IMR-90 (cell line): Measurements from ENCODE around the gene CCSER1. TPM values are rescaled to one million over a fixed set of nuclear protein-coding genes. Genes with fewer than 3 reads are reported as not detected.

ENCODE experiments used
- ATAC-seq: fragments of 200-7000 bp; cut with Tn5 transposase; 2 replicates; pipeline ENCODE4 v1.9.1; 2020; ENCODE audit warnings: low read depth, mild to moderate bottlenecking, moderate library complexity
- BruUV-seq: library from RNA; stranded (reverse); fragments of 400-500 nt; replicated peaks from 2 replicates; lab custom pipeline; 2021; lab: Mats Ljungman, UMichigan
- CTCF ChIA-PET: fragments of 300-600 bp; formaldehyde crosslinking; extraction: SDS; loops from one replicate; lab custom pipeline; 2021; ENCODE audit warnings: antibody characterized with exemption; lab: Yijun Ruan, JAX
- POLR2A ChIA-PET: fragments of 300-600 bp; sonication (Branson Sonifier 250); formaldehyde crosslinking; loops from one replicate; lab custom pipeline; 2022; ENCODE audit warnings: antibody characterized with exemption; ENCODE audit not compliant: unreplicated experiment; lab: Charles Lee
- DNase-seq: peaks from one replicate; pipeline ENCODE4 v3.0.0; 2013
- H2AFZ ChIP-seq: replicated peaks from 2 replicates; pipeline ENCODE3; 2013; ENCODE audit warnings: low read length, mild to moderate bottlenecking; ENCODE audit not compliant: poor library complexity
- H2AK5ac ChIP-seq: 2 replicates; pipeline ENCODE4 v1.6.1; 2013; ENCODE audit warnings: low read depth, low read length, inconsistent platforms
- H2AK9ac ChIP-seq: replicated peaks from 2 replicates; pipeline ENCODE3; 2013; ENCODE audit warnings: mild to moderate bottlenecking, low read depth, low read length, moderate library complexity; ENCODE audit not compliant: poor library complexity
- H2BK120ac ChIP-seq: 2 replicates; pipeline ENCODE4 v1.6.1; 2013; ENCODE audit warnings: low read depth, low read length, inconsistent platforms
- H2BK15ac ChIP-seq: 3 replicates; pipeline ENCODE4 v1.6.1; 2013; ENCODE audit warnings: low read depth, low read length, inconsistent platforms
- H2BK20ac ChIP-seq: 2 replicates; pipeline ENCODE4 v1.6.1; 2013; ENCODE audit warnings: low read depth, mild to moderate bottlenecking, inconsistent platforms, low read length, moderate library complexity
- H2BK5ac ChIP-seq: 2 replicates; pipeline ENCODE4 v1.6.1; 2013; ENCODE audit warnings: mild to moderate bottlenecking, low read depth, low read length, inconsistent platforms; ENCODE audit not compliant: poor library complexity, severe bottlenecking
- H3K14ac ChIP-seq: replicated peaks from 2 replicates; pipeline ENCODE4 v1.6.1; 2013; ENCODE audit warnings: low read depth, low read length, inconsistent platforms
- H3K18ac ChIP-seq: 2 replicates; pipeline ENCODE4 v1.6.1; 2013; ENCODE audit warnings: low read depth, low read length, control low read depth
- H3K23ac ChIP-seq: 2 replicates; pipeline ENCODE4 v1.6.1; 2013; ENCODE audit warnings: low read depth, low read length, inconsistent platforms
- H3K27ac ChIP-seq: 2 replicates; pipeline ENCODE4 v1.5.1; 2013; ENCODE audit warnings: mild to moderate bottlenecking, control low read depth, low read length; ENCODE audit not compliant: insufficient read depth
- H3K27me3 ChIP-seq: 2 replicates; pipeline ENCODE4 v1.6.1; 2013; ENCODE audit warnings: low read length; ENCODE audit not compliant: control insufficient read depth, insufficient read depth
- H3K36me3 ChIP-seq: 2 replicates; pipeline ENCODE4 v1.6.1; 2013; ENCODE audit warnings: low read length, mixed read lengths; ENCODE audit not compliant: control insufficient read depth, insufficient read depth
- H3K4ac ChIP-seq: 2 replicates; pipeline ENCODE4 v1.6.1; 2013; ENCODE audit warnings: low read depth, low read length, inconsistent platforms
- H3K4me1 ChIP-seq: 2 replicates; pipeline ENCODE4 v1.6.1; 2013; ENCODE audit warnings: low read length, mixed read lengths; ENCODE audit not compliant: control insufficient read depth, insufficient read depth
- H3K4me2 ChIP-seq: 2 replicates; pipeline ENCODE4 v1.6.1; 2013; ENCODE audit warnings: low read depth, mild to moderate bottlenecking, control low read depth, low read length, moderate library complexity
- H3K4me3 ChIP-seq: 2 replicates; pipeline ENCODE4 v1.5.1; 2013; ENCODE audit warnings: low read depth, mild to moderate bottlenecking, control low read depth, low read length, moderate library complexity; ENCODE audit not compliant: insufficient read depth
- H3K56ac ChIP-seq: 2 replicates; pipeline ENCODE4 v1.6.1; 2013; ENCODE audit warnings: low read length, inconsistent platforms; ENCODE audit not compliant: insufficient read depth; ENCODE audit errors: extremely low read depth
- H3K79me1 ChIP-seq, 2 experiments: 2 replicates each; pipeline ENCODE4 v1.6.1; 2013; ENCODE audit warnings: low read length in 2 of 2, inconsistent platforms in 1 of 2, low read depth in 1 of 2
- H3K9ac ChIP-seq: 2 replicates; pipeline ENCODE4 v1.6.1; 2013; ENCODE audit warnings: low read depth, low read length, control low read depth
- H3K9me1 ChIP-seq: 2 replicates; pipeline ENCODE4 v1.6.1; 2013; ENCODE audit warnings: low read length, inconsistent platforms; ENCODE audit not compliant: insufficient read depth
- H3K9me3 ChIP-seq: 2 replicates; pipeline ENCODE4 v1.6.1; 2013; ENCODE audit warnings: low read length; ENCODE audit not compliant: control insufficient read depth, insufficient read depth
- H4K20me1 ChIP-seq: 2 replicates; pipeline ENCODE4 v1.6.1; 2013; ENCODE audit warnings: low read length, inconsistent platforms; ENCODE audit not compliant: insufficient read depth
- H4K5ac ChIP-seq: 2 replicates; pipeline ENCODE4 v1.6.1; 2013; ENCODE audit warnings: mild to moderate bottlenecking, low read depth, low read length, control low read depth
- H4K8ac ChIP-seq, 2 experiments: 2 replicates each; pipeline ENCODE4 v1.6.1; 2013; ENCODE audit warnings: low read depth in 2 of 2, low read length in 2 of 2, control low read depth in 1 of 2, inconsistent platforms in 1 of 2
- H4K91ac ChIP-seq: 2 replicates; pipeline ENCODE4 v1.6.1; 2013; ENCODE audit warnings: low read depth, low read length, inconsistent platforms; ENCODE audit not compliant: insufficient read depth
- BHLHE40 ChIP-seq: fragments of 150-350 bp; IDR thresholded peaks from 2 replicates; pipeline ENCODE4 v1.6.1; 2016; ENCODE audit warnings: mild to moderate bottlenecking, low read depth, low read length
- CEBPB ChIP-seq: IDR thresholded peaks from 2 replicates; pipeline ENCODE4 v1.6.1; 2012; ENCODE audit warnings: low read depth, low read length, improper control_type of control experiment
- CHD1 ChIP-seq: IDR thresholded peaks from 2 replicates; pipeline ENCODE4 v1.6.1; 2012; ENCODE audit warnings: low read depth, low read length, improper control_type of control experiment
- CTCF ChIP-seq: conservative IDR thresholded peaks from 2 replicates; pipeline ENCODE4 v1.5.1; 2012; ENCODE audit warnings: mild to moderate bottlenecking, low read depth, low read length, improper control_type of control experiment
- FOS ChIP-seq: fragments of 150-350 bp; IDR thresholded peaks from 2 replicates; pipeline ENCODE4 v1.6.1; 2016; ENCODE audit warnings: low read depth, low read length
- MAFK ChIP-seq: IDR thresholded peaks from 2 replicates; pipeline ENCODE4 v1.6.1; 2012; ENCODE audit warnings: low read depth, low read length, improper control_type of control experiment
- MAZ ChIP-seq: IDR thresholded peaks from 2 replicates; pipeline ENCODE4 v1.6.1; 2012; ENCODE audit warnings: low read depth, mild to moderate bottlenecking, low read length, improper control_type of control experiment, moderate library complexity, borderline replicate concordance
- MXI1 ChIP-seq: IDR thresholded peaks from 2 replicates; pipeline ENCODE4 v1.6.1; 2012; ENCODE audit warnings: low read depth, mild to moderate bottlenecking, low read length, moderate library complexity, borderline replicate concordance
- NFE2L2 ChIP-seq: fragments of 150-350 bp; IDR thresholded peaks from 2 replicates; pipeline ENCODE4 v1.6.1; 2016; ENCODE audit warnings: low read depth, mild to moderate bottlenecking, low read length
- POLR2A ChIP-seq: IDR thresholded peaks from 2 replicates; pipeline ENCODE4 v1.6.1; 2012; ENCODE audit warnings: mild to moderate bottlenecking, low read depth, low read length
- RAD21 ChIP-seq: IDR thresholded peaks from 2 replicates; pipeline ENCODE4 v1.6.1; 2012; ENCODE audit warnings: low read length, improper control_type of control experiment
- RCOR1 ChIP-seq: IDR thresholded peaks from 2 replicates; pipeline ENCODE4 v1.6.1; 2012; ENCODE audit warnings: mild to moderate bottlenecking, low read length, improper control_type of control experiment; ENCODE audit not compliant: insufficient replicate concordance
- RFX5 ChIP-seq: IDR thresholded peaks from 2 replicates; pipeline ENCODE4 v1.8.0; 2012; ENCODE audit warnings: low read depth, mild to moderate bottlenecking, low read length, moderate library complexity
- SMC3 ChIP-seq: fragments of 150-350 bp; IDR thresholded peaks from 2 replicates; pipeline ENCODE4 v1.6.1; 2016; ENCODE audit warnings: low read depth, mild to moderate bottlenecking, antibody characterized with exemption, low read length, moderate library complexity
- WGBS, 2 experiments: methylation state at CpG; one replicate each; pipeline versions ENCODE4 v1.1.5 to v1.1.7; 2013; ENCODE audit warnings: missing lambda C conversion rate in 2 of 2; ENCODE audit not compliant: insufficient read length in 1 of 2; ENCODE audit errors: extremely low coverage in 2 of 2; 5-methylcytosine and 5-hydroxymethylcytosine counted together
- dilution Hi-C: fragments of 300-500 bp; cut with HindIII; formaldehyde crosslinking; loops from one replicate; pipeline ENCODE4 v1.14.3; 2018; ENCODE audit warnings: low sequenced_read_pairs; ENCODE audit not compliant: unreplicated experiment
- in situ Hi-C: fragments of 300-500 bp; cut with MboI; formaldehyde crosslinking; loops from 3 replicates; pipeline ENCODE4 v1.14.3; 2019; ENCODE audit warnings: low sequenced_read_pairs, inconsistent platforms, mixed read lengths
- intact Hi-C: fragments of 100-400 bp; cut with micrococcal nuclease; formaldehyde crosslinking; loops from 2 replicates; pipeline ENCODE4 v1.10.0; 2022
- polyA plus RNA-seq, 3 experiments: library from polyadenylated mRNA; depleted of rRNA; stranded (reverse); fragments of >200 nt; gene quantifications; 2 replicates each; pipeline ENCODE4 v1.2.3, GENCODE V29; 2012; ENCODE audit warnings: low replicate concordance in 1 of 3
- total RNA-seq: library from RNA; depleted of rRNA; stranded (reverse); fragments of >200 nt; gene quantifications from 2 replicates; pipeline ENCODE4 v1.2.3, GENCODE V29; 2012
- TF ChIP-seq, protein P1 (sequence below): fragments of 150-350 bp; IDR thresholded peaks from 2 replicates; pipeline ENCODE4 v1.6.1; 2016; ENCODE audit warnings: low read depth, mild to moderate bottlenecking, low read length, moderate library complexity, borderline replicate concordance
- TF ChIP-seq, protein P2 (sequence below): fragments of 150-350 bp; IDR thresholded peaks from 2 replicates; pipeline ENCODE4 v1.6.1; 2017; ENCODE audit warnings: mild to moderate bottlenecking, antibody characterized with exemption, low read length, low read depth

CCSER1 gene
- total and polyA plus RNA-seq, 2 of the 4 experiments (the other 2 are of a cell fraction): not detected

DNA sequence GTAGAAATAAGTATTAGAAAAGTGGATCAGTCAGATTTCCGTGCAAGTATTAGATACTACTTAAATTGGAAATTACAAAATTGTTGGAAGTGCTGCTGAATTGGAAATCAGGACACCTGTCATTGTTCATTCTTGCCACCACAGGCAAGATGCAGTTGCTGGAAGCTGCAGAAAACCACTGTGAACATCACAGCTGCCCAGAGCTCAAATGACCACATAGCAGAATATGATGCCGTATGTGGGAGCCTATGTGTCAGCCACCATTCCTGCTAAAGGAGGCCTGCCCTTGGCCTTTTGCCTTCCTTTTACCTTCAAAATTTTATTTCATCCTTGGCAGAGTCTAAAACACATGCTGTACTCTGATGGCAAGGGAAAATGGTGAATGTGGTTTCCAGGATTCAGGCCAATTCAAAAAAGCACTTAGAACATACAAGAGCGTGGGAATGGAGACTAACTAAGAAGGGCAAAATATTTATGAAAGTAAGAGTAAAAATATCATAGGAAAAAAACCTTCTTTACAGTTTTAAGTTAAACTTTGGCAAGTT lies 1171.0 kb downstream of the CCSER1 start:
- Histone ChIP-seq H3K18ac (no peak overlapping the region), H2BK120ac (no peak overlapping the region), H3K4me1 (no peaks in the 10 kb centered on the region), H3K79me1 (no peaks in the 10 kb centered on the region), H3K4me3 (no peak overlapping the region), H3K27ac (no peak overlapping the region), H3K56ac (no peak overlapping the region), H4K5ac (no peak overlapping the region), H3K9me3 (peaks cover 4% of the 10 kb centered on the region; the same call in 1 of the 2 replicates), H2AK5ac (no peak overlapping the region), H2BK5ac (no peak overlapping the region), H2BK15ac (no peak overlapping the region), H3K9ac (no peak overlapping the region), H3K14ac (no peak overlapping the region), H3K27me3 (no peaks in the 10 kb centered on the region), H3K4ac (no peak overlapping the region), H3K4me2 (no peak overlapping the region), H4K8ac (no peak overlapping the region), H3K36me3 (no peaks in the 10 kb centered on the region), H3K9me1 (no peaks in the 10 kb centered on the region), H2BK20ac (no peak overlapping the region), H4K20me1 (no peaks in the 10 kb centered on the region), H2AFZ (no peak overlapping the region), H4K91ac (no peak overlapping the region), H2AK9ac (no peak overlapping the region), H3K23ac (no peak overlapping the region)
- ChIA-PET CTCF (no interaction called here), POLR2A (no interaction called here)
- no peak for ATAC-seq
- in situ Hi-C loops: no loop called here
- dilution Hi-C loops: no loop called here
- intact Hi-C loops: no loop called here
- no peak for DNase-seq
- no TSS peak for BruUV-seq
- TF ChIP-seq BHLHE40 (no peak), RFX5 (no peak), FOS (no peak), NFE2L2 (no peak), SMC3 (no peak), RCOR1 (no peak), MAZ (no peak), POLR2A (no peak), MXI1 (no peak), CHD1 (no peak), RAD21 (no peak), CEBPB (no peak), MAFK (no peak), CTCF (no peak)
- TF ChIP-seq, protein P1, sequence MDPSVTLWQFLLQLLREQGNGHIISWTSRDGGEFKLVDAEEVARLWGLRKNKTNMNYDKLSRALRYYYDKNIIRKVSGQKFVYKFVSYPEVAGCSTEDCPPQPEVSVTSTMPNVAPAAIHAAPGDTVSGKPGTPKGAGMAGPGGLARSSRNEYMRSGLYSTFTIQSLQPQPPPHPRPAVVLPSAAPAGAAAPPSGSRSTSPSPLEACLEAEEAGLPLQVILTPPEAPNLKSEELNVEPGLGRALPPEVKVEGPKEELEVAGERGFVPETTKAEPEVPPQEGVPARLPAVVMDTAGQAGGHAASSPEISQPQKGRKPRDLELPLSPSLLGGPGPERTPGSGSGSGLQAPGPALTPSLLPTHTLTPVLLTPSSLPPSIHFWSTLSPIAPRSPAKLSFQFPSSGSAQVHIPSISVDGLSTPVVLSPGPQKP: no peak
- TF ChIP-seq, protein P2, sequence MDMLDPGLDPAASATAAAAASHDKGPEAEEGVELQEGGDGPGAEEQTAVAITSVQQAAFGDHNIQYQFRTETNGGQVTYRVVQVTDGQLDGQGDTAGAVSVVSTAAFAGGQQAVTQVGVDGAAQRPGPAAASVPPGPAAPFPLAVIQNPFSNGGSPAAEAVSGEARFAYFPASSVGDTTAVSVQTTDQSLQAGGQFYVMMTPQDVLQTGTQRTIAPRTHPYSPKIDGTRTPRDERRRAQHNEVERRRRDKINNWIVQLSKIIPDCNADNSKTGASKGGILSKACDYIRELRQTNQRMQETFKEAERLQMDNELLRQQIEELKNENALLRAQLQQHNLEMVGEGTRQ: no peak
- WGBS, 2 experiments: no CpG with 5 or more reads among the region's 3 CpGs
